GM12878 (cell line): ENCODE results near the gene PTPRN2. TPM values are rescaled to one million over a fixed set of nuclear protein-coding genes. Genes with fewer than 3 reads are reported as not detected.

ENCODE experiments used
- ATAC-seq: fragments of 200-7000 bp; cut with Tn5 transposase; 3 replicates; pipeline ENCODE4 v1.9.1; 2020; ENCODE audit warnings: mild to moderate bottlenecking, moderate library complexity
- BruUV-seq: library from RNA; stranded (reverse); fragments of 400-500 nt; replicated peaks from 2 replicates; lab custom pipeline; 2021; lab: Mats Ljungman, UMichigan
- CTCF ChIA-PET: fragments of 300-600 bp; sonication (Branson Sonifier 250); formaldehyde crosslinking; extraction: SDS; loops from one replicate; lab custom pipeline; 2021; ENCODE audit warnings: inconsistent platforms; lab: Yijun Ruan, JAX
- POLR2A ChIA-PET: fragments of 350-600 bp; formaldehyde crosslinking; extraction: SDS; loops from one replicate; lab custom pipeline; 2021; ENCODE audit warnings: inconsistent platforms; lab: Charles Lee
- RAD21 ChIA-PET: fragments of 300-600 bp; sonication (Branson Sonifier 250); formaldehyde crosslinking; loops from one replicate; lab custom pipeline; 2023; ENCODE audit warnings: antibody characterized with exemption; ENCODE audit not compliant: unreplicated experiment; lab: Charles Lee
- SMC1A ChIA-PET: fragments of 300-600 bp; sonication (Branson Sonifier 250); formaldehyde crosslinking; loops from one replicate; lab custom pipeline; 2023; ENCODE audit not compliant: unreplicated experiment, uncharacterized antibody; lab: Charles Lee
- DNase-seq: peaks from one replicate; pipeline ENCODE4 v3.0.0-alpha.2; 2011; ENCODE audit warnings: low read depth, low spot score
- FAIRE-seq: peaks from 3 replicates; lab custom pipeline; 2011; peaks lifted over from hg19 to GRCh38; lab: Jason Lieb, UNC
- H2AFZ ChIP-seq: 2 replicates; pipeline ENCODE4 v1.6.0; 2011; ENCODE audit warnings: low read depth, low read length, control low read depth; ENCODE audit not compliant: control insufficient read depth
- H3K27ac ChIP-seq: 2 replicates; pipeline ENCODE4 v1.5.1; 2011; ENCODE audit warnings: control low read depth; ENCODE audit not compliant: control insufficient read depth, insufficient read depth
- H3K27me3 ChIP-seq, 2 experiments: replicated peaks in 1 of 2; 2 replicates each; pipeline versions ENCODE4 v1.6.0 to v1.6.1; 2011; ENCODE audit warnings: low read length in 1 of 2; ENCODE audit not compliant: control insufficient read depth in 2 of 2, insufficient read depth in 2 of 2
- H3K36me3 ChIP-seq, 2 experiments: 2 replicates each; pipeline ENCODE4 v1.5.1; 2011; ENCODE audit warnings: low read length in 1 of 2; ENCODE audit not compliant: control insufficient read depth in 2 of 2, insufficient read depth in 2 of 2
- H3K4me1 ChIP-seq: 2 replicates; pipeline ENCODE4 v1.6.1; 2011; ENCODE audit warnings: mild to moderate bottlenecking, low read length, moderate library complexity, mixed read lengths; ENCODE audit not compliant: control insufficient read depth, insufficient read depth
- H3K4me2 ChIP-seq: 2 replicates; pipeline ENCODE4 v1.6.0; 2011; ENCODE audit warnings: control low read depth; ENCODE audit not compliant: control insufficient read depth, insufficient read depth
- H3K4me3 ChIP-seq: fragments of 200-600 bp; sonication (generic); 2 replicates; pipeline ENCODE4 v1.5.1; 2016
- H3K79me2 ChIP-seq: 2 replicates; pipeline ENCODE4 v1.6.0; 2011; ENCODE audit warnings: low read length; ENCODE audit not compliant: control insufficient read depth, insufficient read depth
- H3K9ac ChIP-seq: 2 replicates; pipeline ENCODE4 v1.8.0; 2011; ENCODE audit warnings: low read length, control low read depth, mixed read lengths; ENCODE audit not compliant: control insufficient read depth, insufficient read depth
- H3K9me3 ChIP-seq: replicated peaks from 3 replicates; pipeline ENCODE4 v1.5.1; 2011; ENCODE audit warnings: mild to moderate bottlenecking, low read length; ENCODE audit not compliant: control insufficient read depth, insufficient read depth
- H4K20me1 ChIP-seq: 2 replicates; pipeline ENCODE4 v1.6.0; 2011; ENCODE audit not compliant: control insufficient read depth, insufficient read depth
- BMI1 ChIP-seq: fragments of 450-650 bp; IDR thresholded peaks from 2 replicates; pipeline ENCODE4 v1.6.1; 2016; ENCODE audit warnings: mild to moderate bottlenecking, moderate library complexity, borderline replicate concordance
- CHD1 ChIP-seq: IDR thresholded peaks from 2 replicates; pipeline ENCODE4 v1.6.1; 2012; ENCODE audit warnings: low read depth, low read length, improper control_type of control experiment
- EGR1 ChIP-seq, 2 experiments: IDR thresholded peaks; 1 replicate in 1 of 2; 2 replicates in 1 of 2; pipeline ENCODE4 v1.6.1; 2011 to 2012; ENCODE audit warnings: low read depth in 2 of 2, low read length in 2 of 2, borderline replicate concordance in 1 of 2, mild to moderate bottlenecking in 1 of 2, moderate library complexity in 1 of 2
- GABPA ChIP-seq: IDR thresholded peaks from 2 replicates; pipeline ENCODE4 v1.6.1; 2014; ENCODE audit warnings: antibody characterized with exemption, low read depth, mild to moderate bottlenecking, inconsistent platforms
- MYC ChIP-seq: IDR thresholded peaks from 2 replicates; pipeline ENCODE4 v1.6.1; 2011; ENCODE audit warnings: mild to moderate bottlenecking, low read length, moderate library complexity, inconsistent platforms; ENCODE audit not compliant: insufficient read depth, insufficient replicate concordance, insufficient read length, severe bottlenecking
- NFXL1 ChIP-seq: fragments of 450-650 bp; IDR thresholded peaks from 2 replicates; pipeline ENCODE4 v1.6.1; 2017; ENCODE audit warnings: antibody characterized with exemption, mild to moderate bottlenecking, borderline replicate concordance
- PML ChIP-seq: IDR thresholded peaks from 2 replicates; pipeline ENCODE4 v1.6.1; 2012; ENCODE audit warnings: low read length, inconsistent platforms
- SUZ12 ChIP-seq: fragments of 200-600 bp; sonication (generic); IDR thresholded peaks from one replicate; pipeline ENCODE4 v1.6.1; 2018; ENCODE audit warnings: antibody characterized with exemption, mild to moderate bottlenecking; ENCODE audit not compliant: unreplicated experiment
- YY1 ChIP-seq: IDR thresholded peaks from 2 replicates; pipeline ENCODE4 v1.6.1; 2011; ENCODE audit warnings: low read depth, mild to moderate bottlenecking, low read length
- ZNF622 ChIP-seq: fragments of 450-650 bp; IDR thresholded peaks from 2 replicates; pipeline ENCODE4 v1.6.1; 2017; ENCODE audit warnings: mild to moderate bottlenecking, inconsistent platforms
- WGBS: methylation state at CpG from one replicate; pipeline ENCODE4 v1.1.6; 2016; ENCODE audit warnings: low lambda C conversion rate; ENCODE audit not compliant: insufficient replicate concordance, insufficient coverage; ENCODE audit errors: missing lambda C conversion rate; 5-methylcytosine and 5-hydroxymethylcytosine counted together
- in situ Hi-C: fragments of 300-500 bp; cut with MboI; formaldehyde crosslinking; loops from 9 replicates; pipeline ENCODE4 v1.14.3; 2018; ENCODE audit warnings: mixed read lengths
- intact Hi-C: fragments of 100-400 bp; cut with micrococcal nuclease; formaldehyde crosslinking; loops from one replicate; pipeline ENCODE4 v1.14.2; 2022; ENCODE audit not compliant: unreplicated experiment
- polyA plus RNA-seq, 11 experiments: library from polyadenylated mRNA; depleted of rRNA in 4 of 11; unstranded in 6 of 11; stranded (reverse) in 5 of 11; fragments of >200 nt; fragmentation: Nextera tagmentation in 4 of 11; fragmentation: Illumina TruSeq in 1 of 11; extraction: Ambion mirVana in 4 of 11; extraction: Trizol in 1 of 11; gene quantifications; 1 replicate in 1 of 11; 2 replicates in 10 of 11; pipeline versions ENCODE4 v1.2.1 to v1.2.3, GENCODE V29; 2011 to 2016; ENCODE audit warnings: inconsistent platforms in 2 of 11, missing spikeins in 2 of 11, low read depth in 1 of 11
- total RNA-seq, 4 experiments: library from RNA; depleted of rRNA in 3 of 4; stranded (reverse); fragments of >200 nt in 3 of 4; fragmentation: Illumina TruSeq in 1 of 4; extraction: Trizol in 1 of 4; gene quantifications; 2 replicates each; pipeline versions ENCODE4 v1.2.1 to v1.2.3, GENCODE V29; 2013 to 2021
- TF ChIP-seq, protein P1 (sequence below): IDR thresholded peaks from 2 replicates; pipeline ENCODE4 v1.6.1; 2011; ENCODE audit warnings: low read depth, low read length, improper control_type of control experiment, borderline replicate concordance
- TF ChIP-seq, protein P2 (sequence below): fragments of 450-650 bp; conservative IDR thresholded peaks from 2 replicates; pipeline ENCODE4 v1.6.1; 2017; ENCODE audit warnings: mild to moderate bottlenecking, moderate library complexity

The PTPRN2 gene
- total and polyA plus RNA-seq, 10 of the 15 experiments (the other 5 are each of a cell fraction or from before 2014, with no cell fraction given), result 5.4 TPM; not detected in 9

DNA sequence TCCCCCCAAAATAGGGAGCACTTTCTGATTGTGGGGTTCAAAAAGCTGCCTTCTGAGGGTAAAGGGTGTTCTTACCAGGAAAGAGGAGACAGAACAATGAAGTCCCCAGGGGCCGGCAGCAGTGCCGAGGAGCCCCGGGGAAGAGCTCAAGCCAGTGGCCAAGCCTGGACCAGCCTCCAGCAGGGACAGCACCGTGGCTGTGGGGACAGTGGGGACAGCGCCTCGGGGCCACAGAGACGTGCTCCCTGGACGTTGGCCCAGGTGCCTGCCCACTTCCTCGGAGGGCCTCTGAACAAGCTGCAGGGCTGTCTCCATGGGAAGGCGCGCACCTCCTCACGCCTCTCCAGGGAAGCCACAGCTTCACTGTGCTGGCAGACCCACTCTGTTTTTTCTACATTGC, 312.6 kb downstream of the PTPRN2 start:
- WGBS, result 41% methylated on average over 12 of the region's 12 CpGs
- Histone ChIP-seq H3K4me1 (no peaks in the 10 kb centered on the region), H2AFZ (no peak overlapping the region), H3K4me2 (no peak overlapping the region), H3K36me3 (no peaks in the 10 kb centered on the region), H3K79me2 (no peaks in the 10 kb centered on the region), H3K9me3 (no peaks in the 10 kb centered on the region; the same call in 2 of the 3 replicates), H3K27me3 (no peaks in the 10 kb centered on the region), H3K27ac (no peak overlapping the region), H3K9ac (no peak overlapping the region), H4K20me1 (no peaks in the 10 kb centered on the region), H3K4me3 (no peak overlapping the region)
- POLR2A ChIA-PET, result no interaction called here
- no peak for FAIRE-seq
- no TSS peak for BruUV-seq
- no peak for DNase-seq
- TF ChIP-seq YY1, result no peak
- no peak for TF ChIP-seq GABPA
- no peak for TF ChIP-seq PML
- TF ChIP-seq CHD1, result no peak
- TF ChIP-seq, protein P1, sequence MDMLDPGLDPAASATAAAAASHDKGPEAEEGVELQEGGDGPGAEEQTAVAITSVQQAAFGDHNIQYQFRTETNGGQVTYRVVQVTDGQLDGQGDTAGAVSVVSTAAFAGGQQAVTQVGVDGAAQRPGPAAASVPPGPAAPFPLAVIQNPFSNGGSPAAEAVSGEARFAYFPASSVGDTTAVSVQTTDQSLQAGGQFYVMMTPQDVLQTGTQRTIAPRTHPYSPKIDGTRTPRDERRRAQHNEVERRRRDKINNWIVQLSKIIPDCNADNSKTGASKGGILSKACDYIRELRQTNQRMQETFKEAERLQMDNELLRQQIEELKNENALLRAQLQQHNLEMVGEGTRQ, result no peak
- TF ChIP-seq BMI1, result no peak
- RAD21 ChIA-PET, result no interaction called here
- SMC1A ChIA-PET, result no interaction called here
- in situ Hi-C loops (no loop called here), intact Hi-C loops (no loop called here)
- CTCF ChIA-PET, result no interaction called here
- ATAC-seq, result no peak

DNA sequence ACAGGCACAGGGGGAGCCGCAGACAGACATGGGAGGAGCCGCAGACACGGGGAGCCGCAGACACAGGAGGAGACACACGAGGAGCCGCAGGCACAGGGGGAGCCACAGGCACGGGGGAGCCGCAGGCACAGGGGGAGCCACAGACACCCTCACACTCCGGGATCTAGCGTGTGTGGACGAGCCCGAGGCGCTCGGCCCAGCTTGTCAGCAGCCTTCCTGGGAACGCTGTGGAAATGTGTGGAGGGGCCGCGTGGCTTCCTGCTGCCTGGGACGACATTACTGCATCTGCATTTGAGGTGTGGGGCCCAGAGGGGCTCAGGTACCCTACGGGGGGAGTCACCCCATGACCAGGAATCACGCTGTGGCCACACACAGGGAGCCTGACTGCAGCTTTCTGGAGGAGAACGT, 313.2 kb downstream of the PTPRN2 start:
- SMC1A ChIA-PET, result no interaction called here
- no peak for FAIRE-seq
- TF ChIP-seq, protein P2, sequence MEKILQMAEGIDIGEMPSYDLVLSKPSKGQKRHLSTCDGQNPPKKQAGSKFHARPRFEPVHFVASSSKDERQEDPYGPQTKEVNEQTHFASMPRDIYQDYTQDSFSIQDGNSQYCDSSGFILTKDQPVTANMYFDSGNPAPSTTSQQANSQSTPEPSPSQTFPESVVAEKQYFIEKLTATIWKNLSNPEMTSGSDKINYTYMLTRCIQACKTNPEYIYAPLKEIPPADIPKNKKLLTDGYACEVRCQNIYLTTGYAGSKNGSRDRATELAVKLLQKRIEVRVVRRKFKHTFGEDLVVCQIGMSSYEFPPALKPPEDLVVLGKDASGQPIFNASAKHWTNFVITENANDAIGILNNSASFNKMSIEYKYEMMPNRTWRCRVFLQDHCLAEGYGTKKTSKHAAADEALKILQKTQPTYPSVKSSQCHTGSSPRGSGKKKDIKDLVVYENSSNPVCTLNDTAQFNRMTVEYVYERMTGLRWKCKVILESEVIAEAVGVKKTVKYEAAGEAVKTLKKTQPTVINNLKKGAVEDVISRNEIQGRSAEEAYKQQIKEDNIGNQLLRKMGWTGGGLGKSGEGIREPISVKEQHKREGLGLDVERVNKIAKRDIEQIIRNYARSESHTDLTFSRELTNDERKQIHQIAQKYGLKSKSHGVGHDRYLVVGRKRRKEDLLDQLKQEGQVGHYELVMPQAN, result no peak
- TF ChIP-seq MYC (no peak), SUZ12 (no peak), EGR1 (IDR thresholded peaks at IDR 0.05; ENCODE audit: borderline replicate concordance in 1 of 2, low read depth in 2 of 2, low read length in 2 of 2) (no peak), ZNF622 (no peak), NFXL1 (no peak)

More for the DNA sequence above, 313.2 kb downstream of the PTPRN2 start:
- Histone ChIP-seq H3K4me3 (no peak overlapping the region), H2AFZ (no peak overlapping the region), H3K27me3 (no peaks in the 10 kb centered on the region), H3K9ac (no peak overlapping the region), H3K27ac (no peak overlapping the region), H4K20me1 (no peaks in the 10 kb centered on the region), H3K36me3 (no peaks in the 10 kb centered on the region), H3K4me1 (no peaks in the 10 kb centered on the region), H3K4me2 (no peak overlapping the region), H3K79me2 (no peaks in the 10 kb centered on the region), H3K9me3 (no peaks in the 10 kb centered on the region; the same call in 2 of the 3 replicates)
- intact Hi-C loops, result no loop called here
- RAD21 ChIA-PET, result no interaction called here
- in situ Hi-C loops, result no loop called here
- CTCF ChIA-PET, result no interaction called here
- BruUV-seq, result no TSS peak
- POLR2A ChIA-PET, result no interaction called here
- DNase-seq (no peak), ATAC-seq (no peak)
- 56% methylated on average over 21 of the region's 21 CpGs for WGBS
